HepG2 (cell line): ENCODE results near the gene TMEM260. TPM values are rescaled to one million over a fixed set of nuclear protein-coding genes. Genes with fewer than 3 reads are reported as not detected.

ENCODE experiments used
- ATAC-seq: fragments of 200-7000 bp; cut with Tn5 transposase; 3 replicates; pipeline ENCODE4 v1.9.1; 2020; ENCODE audit warnings: mild to moderate bottlenecking, moderate library complexity
- BruUV-seq: library from RNA; stranded (reverse); fragments of 400-500 nt; replicated peaks from 2 replicates; lab custom pipeline; 2021; lab: Mats Ljungman, UMichigan
- CTCF ChIA-PET: fragments of 300-600 bp; formaldehyde crosslinking; extraction: SDS; loops from one replicate; lab custom pipeline; 2021; ENCODE audit warnings: low total read pairs, inconsistent platforms, low intra/inter-chr PET ratio; lab: Yijun Ruan, JAX
- POLR2A ChIA-PET: fragments of 350-600 bp; sonication (Branson Sonifier 250); formaldehyde crosslinking; loops from one replicate; lab custom pipeline; 2020; ENCODE audit warnings: antibody characterized with exemption, inconsistent platforms; lab: Yijun Ruan, JAX
- DNase-seq: peaks from one replicate; pipeline ENCODE4 v3.0.0-alpha.2; 2015; ENCODE audit warnings: low spot score
- FAIRE-seq: peaks from 3 replicates; lab custom pipeline; 2011; peaks lifted over from hg19 to GRCh38; lab: Jason Lieb, UNC
- H2AFZ ChIP-seq: one replicate; pipeline ENCODE4 v1.6.1; 2011; ENCODE audit warnings: low read length, inconsistent platforms
- H3K27ac ChIP-seq: fragments of 300-600 bp; 3 replicates; pipeline ENCODE4 v1.8.0; 2011; ENCODE audit warnings: mixed run types, mild to moderate bottlenecking, mixed read lengths, low read length, inconsistent platforms; ENCODE audit not compliant: insufficient read depth; ENCODE audit errors: extremely low read length
- H3K27me3 ChIP-seq, 2 experiments: fragments of 200-600 bp in 1 of 2; 2 replicates in 1 of 2; 3 replicates in 1 of 2; pipeline versions ENCODE4 v1.6.0 to v1.8.0; 2011; ENCODE audit warnings: low read length in 2 of 2, mild to moderate bottlenecking in 2 of 2, moderate library complexity in 2 of 2, inconsistent platforms in 1 of 2; ENCODE audit not compliant: insufficient read depth in 2 of 2, control insufficient read depth in 1 of 2
- H3K36me3 ChIP-seq, 2 experiments: fragments of 200-600 bp in 1 of 2; replicated peaks in 1 of 2; 2 replicates in 1 of 2; 3 replicates in 1 of 2; pipeline versions ENCODE4 v1.5.1 to v1.8.0; 2011; ENCODE audit warnings: low read length in 2 of 2, inconsistent platforms in 1 of 2; ENCODE audit not compliant: insufficient read depth in 2 of 2, control insufficient read depth in 1 of 2
- H3K4me1 ChIP-seq: 2 replicates; pipeline ENCODE4 v1.5.1; 2012; ENCODE audit warnings: low read length, inconsistent platforms; ENCODE audit not compliant: insufficient read depth
- H3K4me2 ChIP-seq: 2 replicates; pipeline ENCODE4 v1.6.0; 2011; ENCODE audit warnings: low read depth, low read length, inconsistent platforms
- H3K4me3 ChIP-seq, 3 experiments: fragments of 200-600 bp in 1 of 3; sonication (generic), shearing (Covaris generic) in 1 of 3; replicated peaks in 1 of 3; 2 replicates each; pipeline ENCODE4 v1.5.1; 2011 to 2016; ENCODE audit warnings: low read length in 3 of 3, inconsistent platforms in 2 of 3, low read depth in 2 of 3, mild to moderate bottlenecking in 2 of 3, control low read depth in 1 of 3, mixed read lengths in 1 of 3; ENCODE audit not compliant: insufficient read depth in 1 of 3
- H3K79me2 ChIP-seq: one replicate; pipeline ENCODE4 v1.6.1; 2011; ENCODE audit warnings: low read length, inconsistent platforms; ENCODE audit not compliant: insufficient read depth
- H3K9ac ChIP-seq: 2 replicates; pipeline ENCODE4 v1.6.0; 2011; ENCODE audit warnings: mild to moderate bottlenecking, low read depth, low read length, inconsistent platforms; ENCODE audit not compliant: insufficient read depth
- H3K9me3 ChIP-seq: 2 replicates; pipeline ENCODE4 v1.5.1; 2012; ENCODE audit warnings: mild to moderate bottlenecking, low read length
- H4K20me1 ChIP-seq: 2 replicates; pipeline ENCODE4 v1.6.0; 2011; ENCODE audit warnings: inconsistent platforms, mild to moderate bottlenecking, low read length, moderate library complexity; ENCODE audit not compliant: insufficient read depth
- ELF3 ChIP-seq: IDR thresholded peaks from 2 replicates; pipeline ENCODE4 v1.6.1; 2016; ENCODE audit warnings: missing genetic modification reagents, missing compliant biosample characterization
- MXD4 ChIP-seq: IDR thresholded peaks from 2 replicates; pipeline ENCODE4 v1.6.1; 2016; ENCODE audit warnings: mild to moderate bottlenecking, missing biosample characterization, missing genetic modification reagents
- TP53 ChIP-seq: sonication (generic); formaldehyde crosslinking; conservative IDR thresholded peaks from 2 replicates; pipeline ENCODE4 v1.4.0; 2020; ENCODE audit warnings: missing genetic modification reagents
- TRIM22 ChIP-seq: fragments of 450-650 bp; IDR thresholded peaks from 2 replicates; pipeline ENCODE4 v1.6.1; 2017
- ZSCAN12 ChIP-seq: sonication (generic); formaldehyde crosslinking; IDR thresholded peaks from 2 replicates; pipeline ENCODE4 v1.9.0; 2021; ENCODE audit warnings: mild to moderate bottlenecking, missing genetic modification reagents
- WGBS: methylation state at CpG from one replicate; pipeline ENCODE4 v1.1.6; 2017; ENCODE audit warnings: low lambda C conversion rate; 5-methylcytosine and 5-hydroxymethylcytosine counted together
- in situ Hi-C: cut with HindIII; loops from 2 replicates; pipeline ENCODE4 v1.10.0; 2017; ENCODE audit warnings: low pct_unique_long_range_greater_than_20kb; ENCODE audit not compliant: extremely low pct_ligation_motif_present
- intact Hi-C: fragments of 100-400 bp; cut with micrococcal nuclease; formaldehyde crosslinking; loops from one replicate; pipeline ENCODE4 v1.10.0; 2022; ENCODE audit not compliant: unreplicated experiment
- polyA plus RNA-seq, 8 experiments: library from polyadenylated mRNA; depleted of rRNA in 3 of 8; stranded (reverse) in 7 of 8; unstranded in 1 of 8; fragments of >200 nt; fragmentation: Illumina TruSeq in 4 of 8; extraction: Trizol in 4 of 8; gene quantifications; 2 replicates each; pipeline versions ENCODE4 v1.2.1 to v1.2.3, GENCODE V29; 2011 to 2016; ENCODE audit warnings: low read depth in 4 of 8, missing spikeins in 1 of 8, mixed read lengths in 1 of 8; ENCODE audit not compliant: insufficient read depth in 1 of 8
- total RNA-seq, 5 experiments: library from RNA; depleted of rRNA; stranded (reverse); fragments of >200 nt; fragmentation: Illumina TruSeq; extraction: Trizol; gene quantifications; 2 replicates each; pipeline ENCODE4 v1.2.3, GENCODE V29; 2016; ENCODE audit warnings: low read depth in 1 of 5

The TMEM260 gene
- total and polyA plus RNA-seq, 2 of the 13 experiments (the other 11 are each of a cell fraction or from before 2014, with no cell fraction given), result 7.7 to 9.3 TPM

- CTCF ChIA-PET, result no interaction called here
- Histone ChIP-seq H3K27ac (no peak overlapping the region), H3K27me3 (no peaks in the 10 kb centered on the region), H3K4me2 (no peak overlapping the region; the same call in 1 of the 2 replicates), H3K79me2 (no peaks in the 10 kb centered on the region), H3K4me1 (peaks cover 24% of the 10 kb centered on the region), H3K36me3 (no peaks in the 10 kb centered on the region), H4K20me1 (no peaks in the 10 kb centered on the region), H3K9ac (no peak overlapping the region), H3K4me3 (no peak overlapping the region), H3K9me3 (0 out of 2 replicates have a peak, but pooled peaks cover 6% of the 10 kb centered on the region), H2AFZ (no peak overlapping the region)
- DNase-seq (no peak), ATAC-seq (no peak; the same call in 2 of the 3 replicates), FAIRE-seq (no peak)
- 43% methylated on average over 11 of the region's 12 CpGs for WGBS
- in situ Hi-C loops, result loop anchor here (25.0 kb wide), 1 partner anchor 522 kb away; no protein-coding TSS in a partner anchor
- POLR2A ChIA-PET, result no interaction called here
- TF ChIP-seq TRIM22 (no peak), ZSCAN12 (no peak), ELF3 (CRISPR knock-in tag) (no peak)
- no TSS peak for BruUV-seq
- intact Hi-C loops, result loop anchor here (5.0 to 10.0 kb wide), 5 partner anchors 88 to 630 kb away; partner anchors contain the start of gene TMEM260
Measured at GRCh38 chr14:56664811-56665421, 85.3 kb downstream of the TMEM260 start.

- no TSS peak for BruUV-seq
- no peak overlapping the region for H3K4me2 ChIP-seq
- 0 out of 2 replicates have a peak, but pooled peaks cover 6% of the 10 kb centered on the region for H3K9me3 ChIP-seq
- H3K27me3 ChIP-seq, result no peaks in the 10 kb centered on the region
- no peak overlapping the region for H3K27ac ChIP-seq
- H3K4me1 ChIP-seq, result peaks cover 18% of the 10 kb centered on the region
- intact Hi-C loops, result loop anchor here (10.0 kb wide), 2 partner anchors 519 to 629 kb away; no protein-coding TSS in a partner anchor
- no peak overlapping the region for H3K4me3 ChIP-seq
- H3K79me2 ChIP-seq, result no peaks in the 10 kb centered on the region
- no peak for FAIRE-seq
- H3K36me3 ChIP-seq, result no peaks in the 10 kb centered on the region
- no peak for DNase-seq
- 90% methylated on average over 7 of the region's 7 CpGs for WGBS
- POLR2A ChIA-PET, result no interaction called here
- H4K20me1 ChIP-seq, result no peaks in the 10 kb centered on the region
- H2AFZ ChIP-seq, result no peak overlapping the region
- CTCF ChIA-PET, result no interaction called here
- ATAC-seq, result no peak
- no peak overlapping the region for H3K9ac ChIP-seq
- in situ Hi-C loops, result loop anchor here (25.0 kb wide), 1 partner anchor 521 kb away; no protein-coding TSS in a partner anchor
- TF ChIP-seq MXD4 (CRISPR knock-in tag) (no peak), TP53 (CRISPR knock-in tag) (peak; percentile 98)
Measured at GRCh38 chr14:56666294-56666693, 86.7 kb downstream of the TMEM260 start.
